GM12878 (cell line): ENCODE results near the gene BBX. TPM values are rescaled to one million over a fixed set of nuclear protein-coding genes. Genes with fewer than 3 reads are reported as not detected.

Source experiments
- ATAC-seq: fragments of 200-7000 bp; cut with Tn5 transposase; 3 replicates; pipeline ENCODE4 v1.9.1; 2020; ENCODE audit warnings: mild to moderate bottlenecking, moderate library complexity
- BruUV-seq: library from RNA; stranded (reverse); fragments of 400-500 nt; replicated peaks from 2 replicates; lab custom pipeline; 2021; lab: Mats Ljungman, UMichigan
- CTCF ChIA-PET: fragments of 300-600 bp; sonication (Branson Sonifier 250); formaldehyde crosslinking; extraction: SDS; loops from one replicate; lab custom pipeline; 2021; ENCODE audit warnings: inconsistent platforms; lab: Yijun Ruan, JAX
- POLR2A ChIA-PET: fragments of 350-600 bp; formaldehyde crosslinking; extraction: SDS; loops from one replicate; lab custom pipeline; 2021; ENCODE audit warnings: inconsistent platforms; lab: Charles Lee
- RAD21 ChIA-PET: fragments of 300-600 bp; sonication (Branson Sonifier 250); formaldehyde crosslinking; loops from one replicate; lab custom pipeline; 2023; ENCODE audit warnings: antibody characterized with exemption; ENCODE audit not compliant: unreplicated experiment; lab: Charles Lee
- SMC1A ChIA-PET: fragments of 300-600 bp; sonication (Branson Sonifier 250); formaldehyde crosslinking; loops from one replicate; lab custom pipeline; 2023; ENCODE audit not compliant: unreplicated experiment, uncharacterized antibody; lab: Charles Lee
- DNase-seq: peaks from one replicate; pipeline ENCODE4 v3.0.0-alpha.2; 2011; ENCODE audit warnings: low read depth, low spot score
- FAIRE-seq: peaks from 3 replicates; lab custom pipeline; 2011; peaks lifted over from hg19 to GRCh38; lab: Jason Lieb, UNC
- H2AFZ ChIP-seq: 2 replicates; pipeline ENCODE4 v1.6.0; 2011; ENCODE audit warnings: low read depth, low read length, control low read depth; ENCODE audit not compliant: control insufficient read depth
- H3K27ac ChIP-seq: 2 replicates; pipeline ENCODE4 v1.5.1; 2011; ENCODE audit warnings: control low read depth; ENCODE audit not compliant: control insufficient read depth, insufficient read depth
- H3K27me3 ChIP-seq, 2 experiments: replicated peaks in 1 of 2; 2 replicates each; pipeline versions ENCODE4 v1.6.0 to v1.6.1; 2011; ENCODE audit warnings: low read length in 1 of 2; ENCODE audit not compliant: control insufficient read depth in 2 of 2, insufficient read depth in 2 of 2
- H3K36me3 ChIP-seq, 2 experiments: 2 replicates each; pipeline ENCODE4 v1.5.1; 2011; ENCODE audit warnings: low read length in 1 of 2; ENCODE audit not compliant: control insufficient read depth in 2 of 2, insufficient read depth in 2 of 2
- H3K4me1 ChIP-seq: 2 replicates; pipeline ENCODE4 v1.6.1; 2011; ENCODE audit warnings: mild to moderate bottlenecking, low read length, moderate library complexity, mixed read lengths; ENCODE audit not compliant: control insufficient read depth, insufficient read depth
- H3K4me2 ChIP-seq: 2 replicates; pipeline ENCODE4 v1.6.0; 2011; ENCODE audit warnings: control low read depth; ENCODE audit not compliant: control insufficient read depth, insufficient read depth
- H3K4me3 ChIP-seq: fragments of 200-600 bp; sonication (generic); 2 replicates; pipeline ENCODE4 v1.5.1; 2016
- H3K79me2 ChIP-seq: 2 replicates; pipeline ENCODE4 v1.6.0; 2011; ENCODE audit warnings: low read length; ENCODE audit not compliant: control insufficient read depth, insufficient read depth
- H3K9ac ChIP-seq: 2 replicates; pipeline ENCODE4 v1.8.0; 2011; ENCODE audit warnings: low read length, control low read depth, mixed read lengths; ENCODE audit not compliant: control insufficient read depth, insufficient read depth
- H3K9me3 ChIP-seq: replicated peaks from 3 replicates; pipeline ENCODE4 v1.5.1; 2011; ENCODE audit warnings: mild to moderate bottlenecking, low read length; ENCODE audit not compliant: control insufficient read depth, insufficient read depth
- H4K20me1 ChIP-seq: 2 replicates; pipeline ENCODE4 v1.6.0; 2011; ENCODE audit not compliant: control insufficient read depth, insufficient read depth
- ATF2 ChIP-seq: IDR thresholded peaks from 2 replicates; pipeline ENCODE4 v1.6.1; 2012; ENCODE audit warnings: low read length, inconsistent platforms
- ATF7 ChIP-seq: fragments of 450-650 bp; IDR thresholded peaks from 2 replicates; pipeline ENCODE4 v1.6.1; 2016; ENCODE audit warnings: low read depth, mild to moderate bottlenecking
- BRCA1 ChIP-seq: IDR thresholded peaks from 2 replicates; pipeline ENCODE4 v1.6.1; 2011; ENCODE audit warnings: low read depth, low read length, improper control_type of control experiment
- ETV6 ChIP-seq, 2 experiments: fragments of 450-650 bp in 1 of 2; IDR thresholded peaks in 1 of 2; conservative IDR thresholded peaks in 1 of 2; 2 replicates each; pipeline ENCODE4 v1.6.1; 2014; ENCODE audit warnings: antibody characterized with exemption in 1 of 2, borderline replicate concordance in 1 of 2, low read depth in 1 of 2, mild to moderate bottlenecking in 1 of 2, moderate library complexity in 1 of 2
- GABPA ChIP-seq: IDR thresholded peaks from 2 replicates; pipeline ENCODE4 v1.6.1; 2014; ENCODE audit warnings: antibody characterized with exemption, low read depth, mild to moderate bottlenecking, inconsistent platforms
- HDAC2 ChIP-seq: fragments of 200-600 bp; sonication (generic); IDR thresholded peaks from 2 replicates; pipeline ENCODE4 v1.6.1; 2017
- NBN ChIP-seq: fragments of 450-650 bp; IDR thresholded peaks from 2 replicates; pipeline ENCODE4 v1.6.1; 2016
- PBX3 ChIP-seq: IDR thresholded peaks from 2 replicates; pipeline ENCODE4 v1.6.1; 2011; ENCODE audit warnings: mild to moderate bottlenecking, low read depth, low read length, moderate library complexity; ENCODE audit not compliant: insufficient replicate concordance
- SMC3 ChIP-seq: IDR thresholded peaks from 2 replicates; pipeline ENCODE4 v1.6.1; 2011; ENCODE audit warnings: low read length, improper control_type of control experiment, borderline replicate concordance
- SPI1 ChIP-seq: IDR thresholded peaks from 2 replicates; pipeline ENCODE4 v1.6.1; 2011; ENCODE audit warnings: low read depth, mild to moderate bottlenecking, low read length, moderate library complexity, borderline replicate concordance; ENCODE audit not compliant: insufficient read depth
- TBL1XR1 ChIP-seq: IDR thresholded peaks from 2 replicates; pipeline ENCODE4 v1.6.1; 2012; ENCODE audit warnings: low read depth, low read length, improper control_type of control experiment
- TCF3 ChIP-seq: IDR thresholded peaks from 2 replicates; pipeline ENCODE4 v1.6.1; 2012; ENCODE audit warnings: low read depth, mild to moderate bottlenecking, low read length, borderline replicate concordance; ENCODE audit not compliant: insufficient read depth
- YBX1 ChIP-seq: fragments of 450-650 bp; IDR thresholded peaks from 2 replicates; pipeline ENCODE4 v1.6.1; 2016; ENCODE audit warnings: antibody characterized with exemption
- in situ Hi-C: fragments of 300-500 bp; cut with MboI; formaldehyde crosslinking; loops from 9 replicates; pipeline ENCODE4 v1.14.3; 2018; ENCODE audit warnings: mixed read lengths
- intact Hi-C: fragments of 100-400 bp; cut with micrococcal nuclease; formaldehyde crosslinking; loops from one replicate; pipeline ENCODE4 v1.14.2; 2022; ENCODE audit not compliant: unreplicated experiment
- polyA plus RNA-seq, 11 experiments: library from polyadenylated mRNA; depleted of rRNA in 4 of 11; unstranded in 6 of 11; stranded (reverse) in 5 of 11; fragments of >200 nt; fragmentation: Nextera tagmentation in 4 of 11; fragmentation: Illumina TruSeq in 1 of 11; extraction: Ambion mirVana in 4 of 11; extraction: Trizol in 1 of 11; gene quantifications; 1 replicate in 1 of 11; 2 replicates in 10 of 11; pipeline versions ENCODE4 v1.2.1 to v1.2.3, GENCODE V29; 2011 to 2016; ENCODE audit warnings: inconsistent platforms in 2 of 11, missing spikeins in 2 of 11, low read depth in 1 of 11
- total RNA-seq, 4 experiments: library from RNA; depleted of rRNA in 3 of 4; stranded (reverse); fragments of >200 nt in 3 of 4; fragmentation: Illumina TruSeq in 1 of 4; extraction: Trizol in 1 of 4; gene quantifications; 2 replicates each; pipeline versions ENCODE4 v1.2.1 to v1.2.3, GENCODE V29; 2013 to 2021
- TF ChIP-seq, protein P1 (sequence below): fragments of 450-650 bp; IDR thresholded peaks from 2 replicates; pipeline ENCODE4 v1.6.1; 2017; ENCODE audit warnings: low read depth, mild to moderate bottlenecking, moderate library complexity
- TF ChIP-seq, protein P2 (sequence below): fragments of 450-650 bp; IDR thresholded peaks from 2 replicates; pipeline ENCODE4 v1.6.1; 2016; ENCODE audit warnings: mild to moderate bottlenecking, moderate library complexity, borderline replicate concordance

Gene BBX
- total and polyA plus RNA-seq, 10 of the 15 experiments (the other 5 are each of a cell fraction or from before 2014, with no cell fraction given): 13.3 to 38.5 (median 32.0) TPM

GRCh38 chr3:107651782-107652181, 129.0 kb downstream of the BBX start:
- H4K20me1 ChIP-seq: no peaks in the 10 kb centered on the region
- H3K9me3 ChIP-seq: peaks cover 1% of the 10 kb centered on the region; the same call in 1 of the 3 replicates
- peak overlapping the region; percentile 56; the same call in 1 of the 2 replicates for H3K4me2 ChIP-seq
- FAIRE-seq (peak; percentile 13), DNase-seq (no peak), ATAC-seq (peak; percentile 90)
- in situ Hi-C loops: no loop called here
- H3K9ac ChIP-seq: no peak overlapping the region
- no peaks in the 10 kb centered on the region for H3K27me3 ChIP-seq
- H3K4me1 ChIP-seq: peaks cover 3% of the 10 kb centered on the region; the same call in 1 of the 2 replicates
- H2AFZ ChIP-seq: no peak overlapping the region
- no peaks in the 10 kb centered on the region for H3K79me2 ChIP-seq
- intact Hi-C loops: no loop called here
- ChIA-PET POLR2A (interaction anchor here (0.6 kb wide), 1 partner anchor 27 kb away, joined by 3 read pairs; no protein-coding TSS in a partner anchor), CTCF (interaction anchor here (1.0 to 1.4 kb wide), 4 partner anchors 9 to 76 kb away, joined by 3 to 4 read pairs (median 4); no protein-coding TSS in a partner anchor), SMC1A (interaction anchor here (1.0 to 1.6 kb wide), 2 partner anchors 9 kb away, joined by 3 to 5 read pairs; no protein-coding TSS in a partner anchor), RAD21 (no interaction called here)
- no peak overlapping the region for H3K4me3 ChIP-seq
- H3K27ac ChIP-seq: no peak overlapping the region
- no TSS peak for BruUV-seq
- H3K36me3 ChIP-seq: no peaks in the 10 kb centered on the region
- TF ChIP-seq YBX1 (no peak), SPI1 (no peak), BRCA1 (no peak), TBL1XR1 (no peak), HDAC2 (no peak), PBX3 (no peak), TCF3 (no peak), ATF2 (no peak; the same call in 1 of the 2 replicates), ETV6 (conservative IDR thresholded peaks at IDR 0.05 in 1 of 2, IDR thresholded peaks at IDR 0.05 in 1 of 2; ENCODE audit: borderline replicate concordance in 1 of 2, low read depth in 1 of 2) (no peak), NBN (no peak), SMC3 (no peak), GABPA (no peak), ATF7 (peak; percentile 43; the same call in 1 of the 2 replicates)
- TF ChIP-seq, protein P1, sequence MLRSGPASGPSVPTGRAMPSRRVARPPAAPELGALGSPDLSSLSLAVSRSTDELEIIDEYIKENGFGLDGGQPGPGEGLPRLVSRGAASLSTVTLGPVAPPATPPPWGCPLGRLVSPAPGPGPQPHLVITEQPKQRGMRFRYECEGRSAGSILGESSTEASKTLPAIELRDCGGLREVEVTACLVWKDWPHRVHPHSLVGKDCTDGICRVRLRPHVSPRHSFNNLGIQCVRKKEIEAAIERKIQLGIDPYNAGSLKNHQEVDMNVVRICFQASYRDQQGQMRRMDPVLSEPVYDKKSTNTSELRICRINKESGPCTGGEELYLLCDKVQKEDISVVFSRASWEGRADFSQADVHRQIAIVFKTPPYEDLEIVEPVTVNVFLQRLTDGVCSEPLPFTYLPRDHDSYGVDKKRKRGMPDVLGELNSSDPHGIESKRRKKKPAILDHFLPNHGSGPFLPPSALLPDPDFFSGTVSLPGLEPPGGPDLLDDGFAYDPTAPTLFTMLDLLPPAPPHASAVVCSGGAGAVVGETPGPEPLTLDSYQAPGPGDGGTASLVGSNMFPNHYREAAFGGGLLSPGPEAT: peak; percentile 47; the same call in 1 of the 2 replicates
- TF ChIP-seq, protein P2, sequence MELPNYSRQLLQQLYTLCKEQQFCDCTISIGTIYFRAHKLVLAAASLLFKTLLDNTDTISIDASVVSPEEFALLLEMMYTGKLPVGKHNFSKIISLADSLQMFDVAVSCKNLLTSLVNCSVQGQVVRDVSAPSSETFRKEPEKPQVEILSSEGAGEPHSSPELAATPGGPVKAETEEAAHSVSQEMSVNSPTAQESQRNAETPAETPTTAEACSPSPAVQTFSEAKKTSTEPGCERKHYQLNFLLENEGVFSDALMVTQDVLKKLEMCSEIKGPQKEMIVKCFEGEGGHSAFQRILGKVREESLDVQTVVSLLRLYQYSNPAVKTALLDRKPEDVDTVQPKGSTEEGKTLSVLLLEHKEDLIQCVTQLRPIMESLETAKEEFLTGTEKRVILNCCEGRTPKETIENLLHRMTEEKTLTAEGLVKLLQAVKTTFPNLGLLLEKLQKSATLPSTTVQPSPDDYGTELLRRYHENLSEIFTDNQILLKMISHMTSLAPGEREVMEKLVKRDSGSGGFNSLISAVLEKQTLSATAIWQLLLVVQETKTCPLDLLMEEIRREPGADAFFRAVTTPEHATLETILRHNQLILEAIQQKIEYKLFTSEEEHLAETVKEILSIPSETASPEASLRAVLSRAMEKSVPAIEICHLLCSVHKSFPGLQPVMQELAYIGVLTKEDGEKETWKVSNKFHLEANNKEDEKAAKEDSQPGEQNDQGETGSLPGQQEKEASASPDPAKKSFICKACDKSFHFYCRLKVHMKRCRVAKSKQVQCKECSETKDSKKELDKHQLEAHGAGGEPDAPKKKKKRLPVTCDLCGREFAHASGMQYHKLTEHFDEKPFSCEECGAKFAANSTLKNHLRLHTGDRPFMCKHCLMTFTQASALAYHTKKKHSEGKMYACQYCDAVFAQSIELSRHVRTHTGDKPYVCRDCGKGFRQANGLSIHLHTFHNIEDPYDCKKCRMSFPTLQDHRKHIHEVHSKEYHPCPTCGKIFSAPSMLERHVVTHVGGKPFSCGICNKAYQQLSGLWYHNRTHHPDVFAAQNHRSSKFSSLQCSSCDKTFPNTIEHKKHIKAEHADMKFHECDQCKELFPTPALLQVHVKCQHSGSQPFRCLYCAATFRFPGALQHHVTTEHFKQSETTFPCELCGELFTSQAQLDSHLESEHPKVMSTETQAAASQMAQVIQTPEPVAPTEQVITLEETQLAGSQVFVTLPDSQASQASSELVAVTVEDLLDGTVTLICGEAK: no peak
